Endodermal cell (in vitro differentiated cells): ENCODE measurements around the gene DRGX. TPM values are rescaled to one million over a fixed set of nuclear protein-coding genes. Genes with fewer than 3 reads are reported as not detected.
A peak's percentile ranks its signal among the peaks of the same experiment; 100 is the strongest.

Experiments used
- DNase-seq: peaks from one replicate; pipeline ENCODE4 v3.0.0-alpha.2; 2017
- H3K27ac ChIP-seq: 2 replicates; pipeline ENCODE4 v1.5.1; 2013; ENCODE audit warnings: mild to moderate bottlenecking, low read depth, low read length, moderate library complexity
- H3K27me3 ChIP-seq: 2 replicates; pipeline ENCODE4 v1.6.1; 2013; ENCODE audit warnings: mild to moderate bottlenecking, low read length, moderate library complexity; ENCODE audit not compliant: insufficient read depth, control insufficient read depth, poor library complexity, severe bottlenecking
- H3K36me3 ChIP-seq: 2 replicates; pipeline ENCODE4 v1.7.0; 2013; ENCODE audit warnings: mild to moderate bottlenecking, low read length, moderate library complexity; ENCODE audit not compliant: control insufficient read depth, insufficient read depth
- H3K4me1 ChIP-seq: one replicate; pipeline ENCODE4 v1.7.0; 2013; ENCODE audit warnings: low read length; ENCODE audit not compliant: control insufficient read depth, insufficient read depth
- H3K4me3 ChIP-seq: 2 replicates; pipeline ENCODE4 v1.5.1; 2013; ENCODE audit warnings: mild to moderate bottlenecking, low read length, moderate library complexity
- H3K9ac ChIP-seq: 2 replicates; pipeline ENCODE4 v1.6.1; 2013; ENCODE audit warnings: mild to moderate bottlenecking, low read length, moderate library complexity; ENCODE audit not compliant: poor library complexity, severe bottlenecking; ENCODE audit errors: extremely low read depth
- H3K9me3 ChIP-seq: 2 replicates; pipeline ENCODE4 v1.6.1; 2013; ENCODE audit warnings: mild to moderate bottlenecking, low read length, moderate library complexity; ENCODE audit not compliant: control insufficient read depth
- H3K27ac Mint-ChIP-seq: 2 replicates; pipeline ENCODE4 v1.8.0; 2020; ENCODE audit warnings: mixed read lengths
- H3K27me3 Mint-ChIP-seq: 2 replicates; pipeline ENCODE4 v1.8.0; 2021; ENCODE audit warnings: mild to moderate bottlenecking, mixed read lengths; ENCODE audit not compliant: insufficient read depth
- H3K36me3 Mint-ChIP-seq: 2 replicates; pipeline ENCODE4 v1.8.0; 2020; ENCODE audit warnings: low read depth, mixed read lengths
- H3K4me1 Mint-ChIP-seq: 2 replicates; pipeline ENCODE4 v1.8.0; 2020; ENCODE audit warnings: mixed read lengths
- H3K4me3 Mint-ChIP-seq: 2 replicates; pipeline ENCODE4 v1.8.0; 2020; ENCODE audit warnings: mild to moderate bottlenecking, moderate library complexity, mixed read lengths
- H3K9me3 Mint-ChIP-seq: 2 replicates; pipeline ENCODE4 v1.8.0; 2020; ENCODE audit warnings: mild to moderate bottlenecking, mixed read lengths
- CTCF ChIP-seq: fragments of 200-600 bp; sonication (generic); conservative IDR thresholded peaks from 2 replicates; pipeline ENCODE4 v1.5.0; 2021; ENCODE audit warnings: antibody characterized with exemption, mild to moderate bottlenecking
- WGBS, 2 experiments: methylation state at CpG; one replicate each; pipeline versions ENCODE4 v1.1.5 to v1.1.7; 2013; ENCODE audit warnings: missing lambda C conversion rate in 2 of 2, mixed read lengths in 1 of 2; ENCODE audit not compliant: insufficient coverage in 1 of 2, insufficient read length in 1 of 2; 5-methylcytosine and 5-hydroxymethylcytosine counted together
- total RNA-seq, 2 donors: library from RNA; stranded (reverse); fragmentation: NEBNext Ultra II Directional in 1 of 2; extraction: Animal tissue kit (Norgen Biotek cat#: 25700) in 1 of 2; gene quantifications; 2 replicates in 1 of 2; 3 replicates in 1 of 2; pipeline ENCODE4 v1.2.1, GENCODE V29; 2021

DRGX gene
- total RNA-seq, 2 donors from 2014 or later = not detected

- no peak for TF ChIP-seq CTCF
- Histone ChIP-seq H3K36me3 (no peaks in the 10 kb centered on the region), H3K27me3 (no peaks in the 10 kb centered on the region), H3K9me3 (no peaks in the 10 kb centered on the region), H3K9ac (no peak overlapping the region), H3K4me1 (no peaks in the 10 kb centered on the region), H3K4me3 (no peak overlapping the region), H3K27ac (no peak overlapping the region)
- no peaks in the 10 kb centered on the region for H3K36me3 Mint-ChIP-seq
- H3K9me3 Mint-ChIP-seq = no peaks in the 10 kb centered on the region
- H3K27me3 Mint-ChIP-seq = no peaks in the 10 kb centered on the region
- H3K4me3 Mint-ChIP-seq = no peak overlapping the region
- H3K27ac Mint-ChIP-seq = no peak overlapping the region
- H3K4me1 Mint-ChIP-seq = no peaks in the 10 kb centered on the region
- WGBS, 2 experiments = 75 to 87% methylated on average over 7 to 14 of the region's 14 CpGs
- DNase-seq = no peak
Measured at GRCh38 chr10:49369216-49370162, 26.4 kb downstream of the DRGX start.

- no peak overlapping the region for H3K4me3 Mint-ChIP-seq
- no peak for DNase-seq
- WGBS, 2 experiments = 87% methylated on average over 4 of the region's 4 CpGs; no CpG with 5 or more reads in 1 of the 2 experiments
- no peak overlapping the region for H3K9ac ChIP-seq
- no peak overlapping the region for H3K4me3 ChIP-seq
- no peaks in the 10 kb centered on the region for H3K9me3 ChIP-seq
- H3K4me1 ChIP-seq = no peaks in the 10 kb centered on the region
- H3K36me3 ChIP-seq = no peaks in the 10 kb centered on the region
- no peaks in the 10 kb centered on the region for H3K27me3 ChIP-seq
- H3K27me3 Mint-ChIP-seq = no peaks in the 10 kb centered on the region
- H3K27ac Mint-ChIP-seq = no peak overlapping the region
- no peaks in the 10 kb centered on the region for H3K36me3 Mint-ChIP-seq
- TF ChIP-seq CTCF = no peak
- no peaks in the 10 kb centered on the region for H3K4me1 Mint-ChIP-seq
- no peak overlapping the region for H3K27ac ChIP-seq
- H3K9me3 Mint-ChIP-seq = no peaks in the 10 kb centered on the region
Measured at GRCh38 chr10:49368256-49368655, 27.6 kb downstream of the DRGX start.

- H3K27ac ChIP-seq = no peak overlapping the region
- no peaks in the 10 kb centered on the region for H3K4me1 ChIP-seq
- H3K4me1 Mint-ChIP-seq = no peaks in the 10 kb centered on the region
- 66 to 67% methylated on average over 2 to 5 of the region's 5 CpGs for WGBS, 2 experiments
- no peak overlapping the region for H3K9ac ChIP-seq
- no peaks in the 10 kb centered on the region for H3K9me3 ChIP-seq
- TF ChIP-seq CTCF = peak; percentile 38
- no peaks in the 10 kb centered on the region for H3K36me3 Mint-ChIP-seq
- H3K4me3 ChIP-seq = no peak overlapping the region
- H3K27me3 ChIP-seq = no peaks in the 10 kb centered on the region
- H3K4me3 Mint-ChIP-seq = no peak overlapping the region
- DNase-seq = peak; percentile 79
- H3K27ac Mint-ChIP-seq = no peak overlapping the region
- H3K27me3 Mint-ChIP-seq = no peaks in the 10 kb centered on the region
- no peaks in the 10 kb centered on the region for H3K9me3 Mint-ChIP-seq
- H3K36me3 ChIP-seq = no peaks in the 10 kb centered on the region
Measured at GRCh38 chr10:49367600-49367999, 28.3 kb downstream of the DRGX start.
